GM12878 (cell line): ENCODE measurements around the gene CHD6. TPM values are rescaled to one million over a fixed set of nuclear protein-coding genes. Genes with fewer than 3 reads are reported as not detected.

Experiments used
- CBX5 ChIP-seq: sonication (generic); IDR thresholded peaks from 2 replicates; pipeline ENCODE4 v1.6.1; 2016; ENCODE audit warnings: low read depth, moderate library complexity, mild to moderate bottlenecking, inconsistent platforms
- IRF4 ChIP-seq: IDR thresholded peaks from 2 replicates; pipeline ENCODE4 v1.6.1; 2011; ENCODE audit warnings: low read depth, low read length
- MAX ChIP-seq: IDR thresholded peaks from 2 replicates; pipeline ENCODE4 v1.6.1; 2012; ENCODE audit warnings: low read depth, low read length, improper control_type of control experiment
- MYC ChIP-seq: IDR thresholded peaks from 2 replicates; pipeline ENCODE4 v1.6.1; 2011; ENCODE audit warnings: mild to moderate bottlenecking, low read length, moderate library complexity, inconsistent platforms; ENCODE audit not compliant: insufficient read depth, insufficient replicate concordance, insufficient read length, severe bottlenecking
- POLR2AphosphoS5 ChIP-seq: IDR thresholded peaks from 2 replicates; pipeline ENCODE4 v1.6.1; 2011; ENCODE audit warnings: mild to moderate bottlenecking, low read length, inconsistent platforms
- RAD21 ChIP-seq: IDR thresholded peaks from 2 replicates; pipeline ENCODE4 v1.6.1; 2011; ENCODE audit warnings: mild to moderate bottlenecking, low read depth, low read length, moderate library complexity; ENCODE audit not compliant: insufficient read depth
- RB1 ChIP-seq: fragments of 450-650 bp; formaldehyde crosslinking; IDR thresholded peaks from 2 replicates; pipeline ENCODE4 v1.6.1; 2017; ENCODE audit warnings: mild to moderate bottlenecking, borderline replicate concordance
- SP1 ChIP-seq: IDR thresholded peaks from one replicate; pipeline ENCODE4 v1.6.1; 2011; ENCODE audit warnings: low read depth, low read length
- ZBTB40 ChIP-seq: fragments of 450-650 bp; IDR thresholded peaks from 2 replicates; pipeline ENCODE4 v1.6.1; 2016; ENCODE audit warnings: mild to moderate bottlenecking, moderate library complexity, borderline replicate concordance
- ZNF592 ChIP-seq: fragments of 450-650 bp; IDR thresholded peaks from 2 replicates; pipeline ENCODE4 v1.6.1; 2017; ENCODE audit warnings: mild to moderate bottlenecking, moderate library complexity
- ZSCAN29 ChIP-seq: fragments of 450-650 bp; IDR thresholded peaks from 2 replicates; pipeline ENCODE4 v1.6.1; 2017; ENCODE audit warnings: mild to moderate bottlenecking, moderate library complexity
- polyA plus RNA-seq, 11 experiments: library from polyadenylated mRNA; depleted of rRNA in 4 of 11; unstranded in 6 of 11; stranded (reverse) in 5 of 11; fragments of >200 nt; fragmentation: Nextera tagmentation in 4 of 11; fragmentation: Illumina TruSeq in 1 of 11; extraction: Ambion mirVana in 4 of 11; extraction: Trizol in 1 of 11; gene quantifications; 1 replicate in 1 of 11; 2 replicates in 10 of 11; pipeline versions ENCODE4 v1.2.1 to v1.2.3, GENCODE V29; 2011 to 2016; ENCODE audit warnings: inconsistent platforms in 2 of 11, missing spikeins in 2 of 11, low read depth in 1 of 11
- total RNA-seq, 4 experiments: library from RNA; depleted of rRNA in 3 of 4; stranded (reverse); fragments of >200 nt in 3 of 4; fragmentation: Illumina TruSeq in 1 of 4; extraction: Trizol in 1 of 4; gene quantifications; 2 replicates each; pipeline versions ENCODE4 v1.2.1 to v1.2.3, GENCODE V29; 2013 to 2021
- TF ChIP-seq, protein P1 (sequence below): fragments of 450-650 bp; IDR thresholded peaks from 2 replicates; pipeline ENCODE4 v1.6.1; 2017; ENCODE audit warnings: mild to moderate bottlenecking, moderate library complexity
- TF ChIP-seq, protein P2 (sequence below): fragments of 150-350 bp; IDR thresholded peaks from 2 replicates; pipeline ENCODE4 v1.6.1; 2016; ENCODE audit warnings: low read depth, low read length

Gene CHD6
- total and polyA plus RNA-seq, 10 of the 15 experiments (the other 5 are each of a cell fraction or from before 2014, with no cell fraction given) = 4.3 to 25.5 (median 17.1) TPM

GRCh38 chr20:41546535-41546934, 71.6 kb downstream of the CHD6 start (continued):
- TF ChIP-seq, protein P1, sequence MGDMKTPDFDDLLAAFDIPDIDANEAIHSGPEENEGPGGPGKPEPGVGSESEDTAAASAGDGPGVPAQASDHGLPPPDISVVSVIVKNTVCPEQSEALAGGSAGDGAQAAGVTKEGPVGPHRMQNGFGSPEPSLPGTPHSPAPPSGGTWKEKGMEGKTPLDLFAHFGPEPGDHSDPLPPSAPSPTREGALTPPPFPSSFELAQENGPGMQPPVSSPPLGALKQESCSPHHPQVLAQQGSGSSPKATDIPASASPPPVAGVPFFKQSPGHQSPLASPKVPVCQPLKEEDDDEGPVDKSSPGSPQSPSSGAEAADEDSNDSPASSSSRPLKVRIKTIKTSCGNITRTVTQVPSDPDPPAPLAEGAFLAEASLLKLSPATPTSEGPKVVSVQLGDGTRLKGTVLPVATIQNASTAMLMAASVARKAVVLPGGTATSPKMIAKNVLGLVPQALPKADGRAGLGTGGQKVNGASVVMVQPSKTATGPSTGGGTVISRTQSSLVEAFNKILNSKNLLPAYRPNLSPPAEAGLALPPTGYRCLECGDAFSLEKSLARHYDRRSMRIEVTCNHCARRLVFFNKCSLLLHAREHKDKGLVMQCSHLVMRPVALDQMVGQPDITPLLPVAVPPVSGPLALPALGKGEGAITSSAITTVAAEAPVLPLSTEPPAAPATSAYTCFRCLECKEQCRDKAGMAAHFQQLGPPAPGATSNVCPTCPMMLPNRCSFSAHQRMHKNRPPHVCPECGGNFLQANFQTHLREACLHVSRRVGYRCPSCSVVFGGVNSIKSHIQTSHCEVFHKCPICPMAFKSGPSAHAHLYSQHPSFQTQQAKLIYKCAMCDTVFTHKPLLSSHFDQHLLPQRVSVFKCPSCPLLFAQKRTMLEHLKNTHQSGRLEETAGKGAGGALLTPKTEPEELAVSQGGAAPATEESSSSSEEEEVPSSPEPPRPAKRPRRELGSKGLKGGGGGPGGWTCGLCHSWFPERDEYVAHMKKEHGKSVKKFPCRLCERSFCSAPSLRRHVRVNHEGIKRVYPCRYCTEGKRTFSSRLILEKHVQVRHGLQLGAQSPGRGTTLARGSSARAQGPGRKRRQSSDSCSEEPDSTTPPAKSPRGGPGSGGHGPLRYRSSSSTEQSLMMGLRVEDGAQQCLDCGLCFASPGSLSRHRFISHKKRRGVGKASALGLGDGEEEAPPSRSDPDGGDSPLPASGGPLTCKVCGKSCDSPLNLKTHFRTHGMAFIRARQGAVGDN = no peak
- TF ChIP-seq MYC = no peak
- no peak for TF ChIP-seq CBX5
- TF ChIP-seq POLR2AphosphoS5 = no peak
- no peak for TF ChIP-seq ZNF592
- no peak for TF ChIP-seq RB1
- TF ChIP-seq SP1 = no peak
- no peak for TF ChIP-seq MAX
- TF ChIP-seq, protein P2, sequence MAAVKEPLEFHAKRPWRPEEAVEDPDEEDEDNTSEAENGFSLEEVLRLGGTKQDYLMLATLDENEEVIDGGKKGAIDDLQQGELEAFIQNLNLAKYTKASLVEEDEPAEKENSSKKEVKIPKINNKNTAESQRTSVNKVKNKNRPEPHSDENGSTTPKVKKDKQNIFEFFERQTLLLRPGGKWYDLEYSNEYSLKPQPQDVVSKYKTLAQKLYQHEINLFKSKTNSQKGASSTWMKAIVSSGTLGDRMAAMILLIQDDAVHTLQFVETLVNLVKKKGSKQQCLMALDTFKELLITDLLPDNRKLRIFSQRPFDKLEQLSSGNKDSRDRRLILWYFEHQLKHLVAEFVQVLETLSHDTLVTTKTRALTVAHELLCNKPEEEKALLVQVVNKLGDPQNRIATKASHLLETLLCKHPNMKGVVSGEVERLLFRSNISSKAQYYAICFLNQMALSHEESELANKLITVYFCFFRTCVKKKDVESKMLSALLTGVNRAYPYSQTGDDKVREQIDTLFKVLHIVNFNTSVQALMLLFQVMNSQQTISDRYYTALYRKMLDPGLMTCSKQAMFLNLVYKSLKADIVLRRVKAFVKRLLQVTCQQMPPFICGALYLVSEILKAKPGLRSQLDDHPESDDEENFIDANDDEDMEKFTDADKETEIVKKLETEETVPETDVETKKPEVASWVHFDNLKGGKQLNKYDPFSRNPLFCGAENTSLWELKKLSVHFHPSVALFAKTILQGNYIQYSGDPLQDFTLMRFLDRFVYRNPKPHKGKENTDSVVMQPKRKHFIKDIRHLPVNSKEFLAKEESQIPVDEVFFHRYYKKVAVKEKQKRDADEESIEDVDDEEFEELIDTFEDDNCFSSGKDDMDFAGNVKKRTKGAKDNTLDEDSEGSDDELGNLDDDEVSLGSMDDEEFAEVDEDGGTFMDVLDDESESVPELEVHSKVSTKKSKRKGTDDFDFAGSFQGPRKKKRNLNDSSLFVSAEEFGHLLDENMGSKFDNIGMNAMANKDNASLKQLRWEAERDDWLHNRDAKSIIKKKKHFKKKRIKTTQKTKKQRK = no peak
- TF ChIP-seq ZSCAN29 = no peak
- TF ChIP-seq IRF4 = no peak
- no peak for TF ChIP-seq RAD21
- TF ChIP-seq ZBTB40 = no peak
